ENCODE results near the gene C5. TPM values are rescaled to one million over a fixed set of nuclear protein-coding genes. Genes with fewer than 3 reads are reported as not detected.

Gene C5
- total and polyA plus RNA-seq, 9 of the 15 experiments (the other 6 are each of a cell fraction or from before 2014, with no cell fraction given) = 0.08 to 0.91 (median 0.42) TPM

DNA sequence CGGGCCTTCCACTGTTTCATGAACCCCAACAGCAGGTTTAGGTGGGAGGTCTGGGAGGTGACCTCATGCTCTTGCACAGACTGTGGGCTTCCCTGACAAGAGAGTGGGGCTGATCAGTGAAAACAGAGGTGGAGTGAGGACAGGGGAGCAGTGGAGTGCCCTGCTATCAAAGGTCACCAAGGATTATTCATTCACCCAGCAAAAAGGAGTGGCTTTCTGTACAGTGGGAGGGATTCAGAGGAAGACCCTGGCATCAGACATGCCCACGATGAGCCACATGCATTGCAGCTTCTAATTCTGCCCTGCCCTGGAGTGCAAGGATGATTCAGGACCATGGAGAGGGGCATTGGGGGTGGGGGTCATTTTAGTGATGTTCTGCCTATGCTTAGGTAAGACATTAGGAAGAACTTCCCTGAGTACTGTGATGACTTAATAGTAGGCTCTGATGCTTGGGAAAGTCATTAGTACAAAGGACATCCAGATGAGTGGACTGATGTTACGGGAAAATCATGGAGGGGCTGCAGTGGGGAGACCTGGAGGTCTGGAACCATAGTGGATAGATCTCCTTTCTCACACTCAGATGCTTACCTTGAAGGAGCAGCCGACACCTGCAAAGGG, 136.3 kb downstream of the C5 start (continued):
- TF ChIP-seq, protein P1, sequence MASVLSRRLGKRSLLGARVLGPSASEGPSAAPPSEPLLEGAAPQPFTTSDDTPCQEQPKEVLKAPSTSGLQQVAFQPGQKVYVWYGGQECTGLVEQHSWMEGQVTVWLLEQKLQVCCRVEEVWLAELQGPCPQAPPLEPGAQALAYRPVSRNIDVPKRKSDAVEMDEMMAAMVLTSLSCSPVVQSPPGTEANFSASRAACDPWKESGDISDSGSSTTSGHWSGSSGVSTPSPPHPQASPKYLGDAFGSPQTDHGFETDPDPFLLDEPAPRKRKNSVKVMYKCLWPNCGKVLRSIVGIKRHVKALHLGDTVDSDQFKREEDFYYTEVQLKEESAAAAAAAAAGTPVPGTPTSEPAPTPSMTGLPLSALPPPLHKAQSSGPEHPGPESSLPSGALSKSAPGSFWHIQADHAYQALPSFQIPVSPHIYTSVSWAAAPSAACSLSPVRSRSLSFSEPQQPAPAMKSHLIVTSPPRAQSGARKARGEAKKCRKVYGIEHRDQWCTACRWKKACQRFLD (CRISPR knock-in tag; IDR thresholded peaks at IDR 0.05) = peak; percentile 61; the same call in 1 of the 2 replicates
- TF ChIP-seq, protein P2, sequence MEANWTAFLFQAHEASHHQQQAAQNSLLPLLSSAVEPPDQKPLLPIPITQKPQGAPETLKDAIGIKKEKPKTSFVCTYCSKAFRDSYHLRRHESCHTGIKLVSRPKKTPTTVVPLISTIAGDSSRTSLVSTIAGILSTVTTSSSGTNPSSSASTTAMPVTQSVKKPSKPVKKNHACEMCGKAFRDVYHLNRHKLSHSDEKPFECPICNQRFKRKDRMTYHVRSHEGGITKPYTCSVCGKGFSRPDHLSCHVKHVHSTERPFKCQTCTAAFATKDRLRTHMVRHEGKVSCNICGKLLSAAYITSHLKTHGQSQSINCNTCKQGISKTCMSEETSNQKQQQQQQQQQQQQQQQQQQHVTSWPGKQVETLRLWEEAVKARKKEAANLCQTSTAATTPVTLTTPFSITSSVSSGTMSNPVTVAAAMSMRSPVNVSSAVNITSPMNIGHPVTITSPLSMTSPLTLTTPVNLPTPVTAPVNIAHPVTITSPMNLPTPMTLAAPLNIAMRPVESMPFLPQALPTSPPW (CRISPR knock-in tag; IDR thresholded peaks at IDR 0.05) = peak; percentile 56
- TF ChIP-seq RHOXF2B (CRISPR knock-in tag; conservative IDR thresholded peaks at IDR 0.05) (no peak), CREB1 (IDR thresholded peaks at IDR 0.05) (no peak), CREB1 (CRISPR knock-in tag; IDR thresholded peaks at IDR 0.05) (0 out of 2 replicates have a peak, but pooled peaks have one; percentile 35), RCOR1 (IDR thresholded peaks at IDR 0.05; ENCODE audit: borderline replicate concordance in 1 of 2, low read depth in 2 of 2, low read length in 2 of 2) (peak in 1 of 2 experiments; percentile 73; a peak in 1 of 4 replicates), E2F3 (CRISPR knock-in tag; IDR thresholded peaks at IDR 0.05) (no peak), SIN3A (IDR thresholded peaks at IDR 0.05; ENCODE audit: borderline replicate concordance in 2 of 2, control insufficient read depth in 1 of 2, low read depth in 2 of 2, low read length in 2 of 2) (peak in 1 of 2 experiments; percentile 38; a peak in 1 of 4 replicates), ZNF668 (CRISPR knock-in tag; IDR thresholded peaks at IDR 0.05) (0 out of 2 replicates have a peak, but pooled peaks have one; percentile 28), TGIF2 (CRISPR knock-in tag; IDR thresholded peaks at IDR 0.05) (peak; percentile 28; the same call in 1 of the 2 replicates), SMAD4 (CRISPR knock-in tag; conservative IDR thresholded peaks at IDR 0.05) (peak; percentile 65), CXXC5 (CRISPR knock-in tag; IDR thresholded peaks at IDR 0.05) (peak; percentile 59), SMARCB1 (IDR thresholded peaks at IDR 0.05; ENCODE audit: insufficient read length, low read depth) (no peak)
- TF ChIP-seq, protein P3, sequence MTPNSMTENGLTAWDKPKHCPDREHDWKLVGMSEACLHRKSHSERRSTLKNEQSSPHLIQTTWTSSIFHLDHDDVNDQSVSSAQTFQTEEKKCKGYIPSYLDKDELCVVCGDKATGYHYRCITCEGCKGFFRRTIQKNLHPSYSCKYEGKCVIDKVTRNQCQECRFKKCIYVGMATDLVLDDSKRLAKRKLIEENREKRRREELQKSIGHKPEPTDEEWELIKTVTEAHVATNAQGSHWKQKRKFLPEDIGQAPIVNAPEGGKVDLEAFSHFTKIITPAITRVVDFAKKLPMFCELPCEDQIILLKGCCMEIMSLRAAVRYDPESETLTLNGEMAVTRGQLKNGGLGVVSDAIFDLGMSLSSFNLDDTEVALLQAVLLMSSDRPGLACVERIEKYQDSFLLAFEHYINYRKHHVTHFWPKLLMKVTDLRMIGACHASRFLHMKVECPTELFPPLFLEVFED (CRISPR knock-in tag; conservative IDR thresholded peaks at IDR 0.05) = 0 out of 2 replicates have a peak, but pooled peaks have one; percentile 18
- TF ChIP-seq, protein P4, sequence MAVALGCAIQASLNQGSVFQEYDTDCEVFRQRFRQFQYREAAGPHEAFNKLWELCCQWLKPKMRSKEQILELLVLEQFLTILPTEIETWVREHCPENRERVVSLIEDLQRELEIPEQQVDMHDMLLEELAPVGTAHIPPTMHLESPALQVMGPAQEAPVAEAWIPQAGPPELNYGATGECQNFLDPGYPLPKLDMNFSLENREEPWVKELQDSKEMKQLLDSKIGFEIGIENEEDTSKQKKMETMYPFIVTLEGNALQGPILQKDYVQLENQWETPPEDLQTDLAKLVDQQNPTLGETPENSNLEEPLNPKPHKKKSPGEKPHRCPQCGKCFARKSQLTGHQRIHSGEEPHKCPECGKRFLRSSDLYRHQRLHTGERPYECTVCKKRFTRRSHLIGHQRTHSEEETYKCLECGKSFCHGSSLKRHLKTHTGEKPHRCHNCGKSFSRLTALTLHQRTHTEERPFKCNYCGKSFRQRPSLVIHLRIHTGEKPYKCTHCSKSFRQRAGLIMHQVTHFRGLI (CRISPR knock-in tag; IDR thresholded peaks at IDR 0.05) = 0 out of 2 replicates have a peak, but pooled peaks have one; percentile 20
- TF ChIP-seq, protein P5, sequence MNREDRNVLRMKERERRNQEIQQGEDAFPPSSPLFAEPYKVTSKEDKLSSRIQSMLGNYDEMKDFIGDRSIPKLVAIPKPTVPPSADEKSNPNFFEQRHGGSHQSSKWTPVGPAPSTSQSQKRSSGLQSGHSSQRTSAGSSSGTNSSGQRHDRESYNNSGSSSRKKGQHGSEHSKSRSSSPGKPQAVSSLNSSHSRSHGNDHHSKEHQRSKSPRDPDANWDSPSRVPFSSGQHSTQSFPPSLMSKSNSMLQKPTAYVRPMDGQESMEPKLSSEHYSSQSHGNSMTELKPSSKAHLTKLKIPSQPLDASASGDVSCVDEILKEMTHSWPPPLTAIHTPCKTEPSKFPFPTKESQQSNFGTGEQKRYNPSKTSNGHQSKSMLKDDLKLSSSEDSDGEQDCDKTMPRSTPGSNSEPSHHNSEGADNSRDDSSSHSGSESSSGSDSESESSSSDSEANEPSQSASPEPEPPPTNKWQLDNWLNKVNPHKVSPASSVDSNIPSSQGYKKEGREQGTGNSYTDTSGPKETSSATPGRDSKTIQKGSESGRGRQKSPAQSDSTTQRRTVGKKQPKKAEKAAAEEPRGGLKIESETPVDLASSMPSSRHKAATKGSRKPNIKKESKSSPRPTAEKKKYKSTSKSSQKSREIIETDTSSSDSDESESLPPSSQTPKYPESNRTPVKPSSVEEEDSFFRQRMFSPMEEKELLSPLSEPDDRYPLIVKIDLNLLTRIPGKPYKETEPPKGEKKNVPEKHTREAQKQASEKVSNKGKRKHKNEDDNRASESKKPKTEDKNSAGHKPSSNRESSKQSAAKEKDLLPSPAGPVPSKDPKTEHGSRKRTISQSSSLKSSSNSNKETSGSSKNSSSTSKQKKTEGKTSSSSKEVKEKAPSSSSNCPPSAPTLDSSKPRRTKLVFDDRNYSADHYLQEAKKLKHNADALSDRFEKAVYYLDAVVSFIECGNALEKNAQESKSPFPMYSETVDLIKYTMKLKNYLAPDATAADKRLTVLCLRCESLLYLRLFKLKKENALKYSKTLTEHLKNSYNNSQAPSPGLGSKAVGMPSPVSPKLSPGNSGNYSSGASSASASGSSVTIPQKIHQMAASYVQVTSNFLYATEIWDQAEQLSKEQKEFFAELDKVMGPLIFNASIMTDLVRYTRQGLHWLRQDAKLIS (CRISPR knock-in tag; IDR thresholded peaks at IDR 0.05) = peak; percentile 71; the same call in 1 of the 2 replicates
